Neural cell (in vitro differentiated cells): ENCODE data around the gene GRIA3. TPM values are rescaled to one million over a fixed set of nuclear protein-coding genes. Genes with fewer than 3 reads are reported as not detected.

Experiments
- H2AFZ ChIP-seq: fragments of 200-600, 300-800 bp; sonication (generic), shearing (Covaris generic); 2 replicates; pipeline ENCODE4 v1.6.0; 2014; ENCODE audit warnings: low read depth, mild to moderate bottlenecking, antibody characterized with exemption, low read length, moderate library complexity
- H3F3A ChIP-seq: fragments of 200-600 bp; shearing (Covaris generic); 2 replicates; pipeline ENCODE4 v1.6.1; 2016; ENCODE audit warnings: mild to moderate bottlenecking, moderate library complexity, mixed read lengths, antibody characterized with exemption, low read length; ENCODE audit not compliant: insufficient read depth, poor library complexity, severe bottlenecking
- H3K27ac ChIP-seq: fragments of 200-600, 300-800 bp; sonication (generic), shearing (Covaris generic); 2 replicates; pipeline ENCODE4 v1.5.1; 2014; ENCODE audit warnings: mild to moderate bottlenecking, low read length, moderate library complexity
- H3K27me3 ChIP-seq: fragments of 300-800, 200-600 bp; sonication (generic), shearing (Covaris generic); 2 replicates; pipeline ENCODE4 v1.6.0; 2014; ENCODE audit warnings: mild to moderate bottlenecking, low read depth, low read length, moderate library complexity; ENCODE audit not compliant: insufficient read depth
- H3K36me3 ChIP-seq: fragments of 300-800, 200-600 bp; sonication (generic), shearing (Covaris generic); 2 replicates; pipeline ENCODE4 v1.5.1; 2014; ENCODE audit warnings: mild to moderate bottlenecking, antibody characterized with exemption, low read length, moderate library complexity; ENCODE audit not compliant: insufficient read depth
- H3K4me2 ChIP-seq: fragments of 300-800, 200-600 bp; sonication (generic), shearing (Covaris generic); 2 replicates; pipeline ENCODE4 v1.6.0; 2014; ENCODE audit warnings: mild to moderate bottlenecking, low read length
- H3K4me3 ChIP-seq: fragments of 300-800, 200-600 bp; sonication (generic), shearing (Covaris generic); 2 replicates; pipeline ENCODE4 v1.5.1; 2014; ENCODE audit warnings: mild to moderate bottlenecking, low read length, moderate library complexity
- H3K79me2 ChIP-seq: fragments of 200-600 bp; shearing (Covaris generic); replicated peaks from 2 replicates; pipeline ENCODE4 v1.6.0; 2014; ENCODE audit warnings: mild to moderate bottlenecking, low read length, moderate library complexity; ENCODE audit not compliant: insufficient read depth
- H3K9ac ChIP-seq: fragments of 300-800, 200-600 bp; sonication (generic), shearing (Covaris generic); 2 replicates; pipeline ENCODE4 v1.6.1; 2016; ENCODE audit warnings: mild to moderate bottlenecking, low read length, mixed read lengths
- H3K9me2 ChIP-seq: fragments of 200-600 bp; shearing (Covaris generic); 2 replicates; pipeline ENCODE4 v1.6.1; 2016; ENCODE audit warnings: mild to moderate bottlenecking, low read length, mixed read lengths; ENCODE audit not compliant: insufficient read depth
- H3K9me3 ChIP-seq: fragments of 200-600, 300-800 bp; sonication (generic), shearing (Covaris generic); 2 replicates; pipeline ENCODE4 v1.6.1; 2016; ENCODE audit warnings: mild to moderate bottlenecking, mixed run types, low read length, moderate library complexity, mixed read lengths
- H4K20me1 ChIP-seq: fragments of 200-600 bp; shearing (Covaris generic); 2 replicates; pipeline ENCODE4 v1.6.1; 2016; ENCODE audit warnings: mild to moderate bottlenecking, mixed run types; ENCODE audit not compliant: insufficient read depth
- EP300 ChIP-seq: fragments of 450-650 bp; conservative IDR thresholded peaks from 2 replicates; pipeline ENCODE4 v1.6.1; 2014; ENCODE audit warnings: antibody characterized with exemption, mild to moderate bottlenecking, moderate library complexity; ENCODE audit not compliant: poor library complexity, severe bottlenecking
- EZH2 ChIP-seq: fragments of 200-600, 300-800 bp; shearing (Covaris generic), sonication (generic); IDR thresholded peaks from 2 replicates; pipeline ENCODE4 v1.6.1; 2014; ENCODE audit warnings: antibody characterized with exemption, low read length, borderline replicate concordance, mild to moderate bottlenecking; ENCODE audit not compliant: insufficient read depth, poor library complexity, severe bottlenecking
- MXI1 ChIP-seq: fragments of 450-650 bp; conservative IDR thresholded peaks from 2 replicates; pipeline ENCODE4 v1.6.1; 2014; ENCODE audit warnings: antibody characterized with exemption, mild to moderate bottlenecking; ENCODE audit not compliant: poor library complexity, severe bottlenecking
- POLR2AphosphoS5 ChIP-seq: IDR thresholded peaks from 2 replicates; pipeline ENCODE4 v1.6.1; 2012
- RAD21 ChIP-seq: fragments of 450-650 bp; conservative IDR thresholded peaks from 2 replicates; pipeline ENCODE4 v1.6.1; 2014; ENCODE audit warnings: antibody characterized with exemption, mild to moderate bottlenecking, moderate library complexity
- REST ChIP-seq: IDR thresholded peaks from 2 replicates; pipeline ENCODE4 v1.6.1; 2012; ENCODE audit warnings: borderline replicate concordance
- SMC3 ChIP-seq: fragments of 450-650 bp; conservative IDR thresholded peaks from 2 replicates; pipeline ENCODE4 v1.6.1; 2014; ENCODE audit warnings: antibody characterized with exemption, mild to moderate bottlenecking, moderate library complexity; ENCODE audit not compliant: poor library complexity
- TAF1 ChIP-seq: IDR thresholded peaks from 2 replicates; pipeline ENCODE4 v1.6.1; 2012; ENCODE audit warnings: low read depth
- polyA plus RNA-seq: library from polyadenylated mRNA; depleted of rRNA; stranded (reverse); fragments of >200 nt; gene quantifications from 2 replicates; pipeline ENCODE4 v1.2.3, GENCODE V29; 2014
- TF ChIP-seq, protein P1 (sequence below): fragments of 450-650 bp; IDR thresholded peaks from 2 replicates; pipeline ENCODE4 v1.5.1; 2014; ENCODE audit warnings: antibody characterized with exemption, mild to moderate bottlenecking, moderate library complexity; ENCODE audit not compliant: poor library complexity, severe bottlenecking

The GRIA3 gene
- polyA plus RNA-seq, 1 donor from 2014 or later, result 7.8 TPM

DNA sequence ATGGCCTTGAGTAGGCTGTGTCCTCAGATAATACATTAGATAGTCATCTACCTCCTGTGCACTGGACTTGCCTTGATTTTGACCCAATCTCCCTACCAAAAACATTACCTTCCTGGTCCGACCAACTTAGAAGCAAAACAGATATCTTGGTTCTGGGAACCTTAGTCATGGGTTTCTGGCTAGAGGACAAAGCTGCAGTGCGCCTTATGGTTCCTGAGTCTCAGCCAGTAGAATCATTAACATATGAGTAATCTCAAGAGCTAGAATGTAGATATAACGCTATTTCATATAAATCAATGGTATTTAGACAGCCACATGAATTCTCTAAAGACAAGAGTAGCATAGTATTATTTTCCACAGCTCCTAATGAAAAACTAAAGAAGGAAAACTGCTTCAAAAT is 83.1 kb downstream of the GRIA3 start:
- no peak overlapping the region for H3K9ac ChIP-seq
- no peak overlapping the region for H2AFZ ChIP-seq
- no peaks in the 10 kb centered on the region for H3K79me2 ChIP-seq
- H3K9me3 ChIP-seq, result no peaks in the 10 kb centered on the region
- no peaks in the 10 kb centered on the region for H3K27me3 ChIP-seq
- TF ChIP-seq EZH2 (no peak), REST (no peak), RAD21 (no peak), MXI1 (no peak), POLR2AphosphoS5 (no peak), EP300 (no peak), SMC3 (no peak), TAF1 (no peak)
- TF ChIP-seq, protein P1, sequence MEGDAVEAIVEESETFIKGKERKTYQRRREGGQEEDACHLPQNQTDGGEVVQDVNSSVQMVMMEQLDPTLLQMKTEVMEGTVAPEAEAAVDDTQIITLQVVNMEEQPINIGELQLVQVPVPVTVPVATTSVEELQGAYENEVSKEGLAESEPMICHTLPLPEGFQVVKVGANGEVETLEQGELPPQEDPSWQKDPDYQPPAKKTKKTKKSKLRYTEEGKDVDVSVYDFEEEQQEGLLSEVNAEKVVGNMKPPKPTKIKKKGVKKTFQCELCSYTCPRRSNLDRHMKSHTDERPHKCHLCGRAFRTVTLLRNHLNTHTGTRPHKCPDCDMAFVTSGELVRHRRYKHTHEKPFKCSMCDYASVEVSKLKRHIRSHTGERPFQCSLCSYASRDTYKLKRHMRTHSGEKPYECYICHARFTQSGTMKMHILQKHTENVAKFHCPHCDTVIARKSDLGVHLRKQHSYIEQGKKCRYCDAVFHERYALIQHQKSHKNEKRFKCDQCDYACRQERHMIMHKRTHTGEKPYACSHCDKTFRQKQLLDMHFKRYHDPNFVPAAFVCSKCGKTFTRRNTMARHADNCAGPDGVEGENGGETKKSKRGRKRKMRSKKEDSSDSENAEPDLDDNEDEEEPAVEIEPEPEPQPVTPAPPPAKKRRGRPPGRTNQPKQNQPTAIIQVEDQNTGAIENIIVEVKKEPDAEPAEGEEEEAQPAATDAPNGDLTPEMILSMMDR, result no peak
- no peaks in the 10 kb centered on the region for H3K36me3 ChIP-seq
- H3K4me2 ChIP-seq, result no peak overlapping the region
- no peaks in the 10 kb centered on the region for H3K9me2 ChIP-seq
- no peak overlapping the region for H3K27ac ChIP-seq
- no peaks in the 10 kb centered on the region for H3F3A ChIP-seq
- H3K4me3 ChIP-seq, result no peak overlapping the region
- no peaks in the 10 kb centered on the region for H4K20me1 ChIP-seq

DNA sequence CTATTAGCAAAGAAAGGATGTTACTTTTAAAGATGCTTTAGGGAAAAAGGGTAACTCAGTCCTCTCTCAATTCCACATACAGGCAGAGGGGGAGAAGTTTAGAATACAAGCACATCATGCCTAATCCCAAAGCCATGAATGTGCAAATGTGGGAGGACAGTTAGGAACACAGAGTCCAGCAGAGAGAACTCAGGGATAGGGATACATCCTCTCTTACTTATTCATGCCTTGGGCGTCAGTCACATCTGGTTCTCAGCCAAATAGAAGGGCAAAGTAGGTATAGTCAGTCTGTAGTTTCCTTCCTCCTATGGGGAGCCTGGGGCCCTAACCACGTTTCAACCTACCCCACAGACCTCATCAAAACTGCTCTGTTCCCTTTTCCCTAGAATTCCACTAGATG is 87.8 kb downstream of the GRIA3 start:
- Histone ChIP-seq H3K4me3 (no peak overlapping the region), H3K27me3 (no peaks in the 10 kb centered on the region), H2AFZ (no peak overlapping the region), H4K20me1 (no peaks in the 10 kb centered on the region), H3F3A (no peaks in the 10 kb centered on the region), H3K27ac (no peak overlapping the region), H3K9ac (no peak overlapping the region), H3K4me2 (no peak overlapping the region), H3K79me2 (no peaks in the 10 kb centered on the region), H3K9me2 (no peaks in the 10 kb centered on the region), H3K9me3 (no peaks in the 10 kb centered on the region), H3K36me3 (no peaks in the 10 kb centered on the region)
- TF ChIP-seq SMC3 (no peak), MXI1 (no peak), RAD21 (no peak), EP300 (no peak), EZH2 (no peak), POLR2AphosphoS5 (no peak), REST (no peak), TAF1 (no peak)
- TF ChIP-seq, protein P1, result no peak
